LNCAP (cell line): ENCODE measurements around the gene BTBD8.

Experiments
- CTCF ChIP-seq: fragments of 450-650 bp; IDR thresholded peaks from 2 replicates; pipeline ENCODE4 v1.5.1; 2017; ENCODE audit warnings: mild to moderate bottlenecking

BTBD8 gene

GRCh38 chr1:92095874-92096273, 15.7 kb downstream of the BTBD8 start:
- TF ChIP-seq CTCF: no peak

GRCh38 chr1:92096317-92096716, 16.2 kb downstream of the BTBD8 start:
- no peak for TF ChIP-seq CTCF

- no peak for TF ChIP-seq CTCF
Measured at GRCh38 chr1:92105546-92106081, 25.5 kb downstream of the BTBD8 start.

GRCh38 chr1:92108631-92109030, 28.5 kb downstream of the BTBD8 start:
- no peak for TF ChIP-seq CTCF

- no peak for TF ChIP-seq CTCF
Measured at GRCh38 chr1:92117526-92117925, 37.4 kb downstream of the BTBD8 start.

GRCh38 chr1:92118826-92119225, 38.7 kb downstream of the BTBD8 start:
- TF ChIP-seq CTCF: no peak

- TF ChIP-seq CTCF: no peak
Measured at GRCh38 chr1:92123868-92124267, 43.7 kb downstream of the BTBD8 start.

- no peak for TF ChIP-seq CTCF
Measured at GRCh38 chr1:92125204-92125603, 45.1 kb downstream of the BTBD8 start.
